Neuronal stem cell (in vitro differentiated cells): ENCODE data around the gene ARHGAP9.

Source experiments
- DNase-seq: peaks from one replicate; pipeline ENCODE4 v3.0.0-alpha.2; 2013; ENCODE audit warnings: low spot score
- H2AFZ ChIP-seq: one replicate; pipeline ENCODE4 v1.6.1; 2013; ENCODE audit warnings: mild to moderate bottlenecking, low read length, inconsistent platforms
- H2AK5ac ChIP-seq: 2 replicates; pipeline ENCODE4 v1.6.1; 2013; ENCODE audit warnings: low read depth, mild to moderate bottlenecking, inconsistent platforms, low read length, moderate library complexity, mixed read lengths
- H2BK120ac ChIP-seq: 2 replicates; pipeline ENCODE4 v1.6.1; 2013; ENCODE audit warnings: low read depth, mild to moderate bottlenecking, inconsistent platforms, low read length, moderate library complexity, mixed read lengths
- H2BK12ac ChIP-seq: one replicate; pipeline ENCODE4 v1.6.1; 2013; ENCODE audit warnings: low read length, inconsistent platforms
- H2BK15ac ChIP-seq: 2 replicates; pipeline ENCODE4 v1.6.1; 2013; ENCODE audit warnings: mild to moderate bottlenecking, low read length, inconsistent platforms, mixed read lengths
- H2BK5ac ChIP-seq: one replicate; pipeline ENCODE4 v1.6.1; 2013; ENCODE audit warnings: inconsistent platforms, mild to moderate bottlenecking, low read length, moderate library complexity
- H3K14ac ChIP-seq: one replicate; pipeline ENCODE4 v1.6.1; 2013; ENCODE audit warnings: low read length, inconsistent platforms
- H3K18ac ChIP-seq: 2 replicates; pipeline ENCODE4 v1.6.1; 2013; ENCODE audit warnings: low read length, inconsistent platforms
- H3K23ac ChIP-seq: 2 replicates; pipeline ENCODE4 v1.6.1; 2013; ENCODE audit warnings: low read depth, mild to moderate bottlenecking, mixed read lengths, low read length, inconsistent platforms; ENCODE audit not compliant: poor library complexity
- H3K27ac ChIP-seq: replicated peaks from 3 replicates; pipeline ENCODE4 v1.5.1; 2013; ENCODE audit warnings: low read length, inconsistent platforms
- H3K27me3 ChIP-seq, 3 experiments: 2 replicates each; pipeline ENCODE4 v1.6.1; 2013; ENCODE audit warnings: low read length in 3 of 3, mild to moderate bottlenecking in 2 of 3, inconsistent platforms in 1 of 3, low read depth in 1 of 3, mixed read lengths in 1 of 3, moderate library complexity in 1 of 3; ENCODE audit not compliant: control insufficient read depth in 3 of 3, insufficient read depth in 3 of 3
- H3K36me3 ChIP-seq, 2 donors: replicated peaks in 1 of 2; 2 replicates each; pipeline ENCODE4 v1.6.1; 2013; ENCODE audit warnings: low read length in 2 of 2; ENCODE audit not compliant: control insufficient read depth in 2 of 2, insufficient read depth in 2 of 2
- H3K4ac ChIP-seq: 2 replicates; pipeline ENCODE4 v1.6.1; 2013; ENCODE audit warnings: inconsistent platforms, mild to moderate bottlenecking, low read length, moderate library complexity
- H3K4me1 ChIP-seq, 2 donors: 1 replicate in 1 of 2; 2 replicates in 1 of 2; pipeline ENCODE4 v1.6.1; 2013; ENCODE audit warnings: low read length in 2 of 2, low read depth in 1 of 2; ENCODE audit not compliant: control insufficient read depth in 2 of 2, insufficient read depth in 1 of 2
- H3K4me2 ChIP-seq: one replicate; pipeline ENCODE4 v1.6.1; 2013; ENCODE audit warnings: mild to moderate bottlenecking, low read length, inconsistent platforms; ENCODE audit not compliant: insufficient read depth, poor library complexity, severe bottlenecking
- H3K4me3 ChIP-seq, 2 donors: 2 replicates each; pipeline ENCODE4 v1.5.1; 2013; ENCODE audit warnings: low read length in 2 of 2, mild to moderate bottlenecking in 2 of 2, inconsistent platforms in 1 of 2, moderate library complexity in 1 of 2
- H3K79me1 ChIP-seq: one replicate; pipeline ENCODE4 v1.6.1; 2013; ENCODE audit warnings: low read depth, mild to moderate bottlenecking, inconsistent platforms, low read length, moderate library complexity
- H3K9ac ChIP-seq: one replicate; pipeline ENCODE4 v1.6.1; 2013; ENCODE audit warnings: mild to moderate bottlenecking, low read depth, low read length, inconsistent platforms; ENCODE audit not compliant: poor library complexity
- H3K9me3 ChIP-seq, 2 donors: replicated peaks in 1 of 2; 2 replicates each; pipeline versions ENCODE3 to v1.6.1; 2013; ENCODE audit warnings: low read length in 2 of 2, mild to moderate bottlenecking in 2 of 2, inconsistent platforms in 1 of 2, low read depth in 1 of 2, mixed read lengths in 1 of 2, moderate library complexity in 1 of 2; ENCODE audit not compliant: control insufficient read depth in 2 of 2, insufficient read depth in 1 of 2
- H4K8ac ChIP-seq: one replicate; pipeline ENCODE4 v1.6.1; 2013; ENCODE audit warnings: low read depth, mild to moderate bottlenecking, inconsistent platforms, low read length, moderate library complexity
- H4K91ac ChIP-seq: one replicate; pipeline ENCODE4 v1.6.1; 2013; ENCODE audit warnings: low read length, low read depth, mild to moderate bottlenecking, inconsistent platforms; ENCODE audit not compliant: poor library complexity
- WGBS, 2 donors: extraction: QIAGEN DNeasy Blood & Tissue Kit; methylation state at CpG; one replicate each; pipeline ENCODE4 v1.1.7; 2013; ENCODE audit warnings: missing lambda C conversion rate in 2 of 2, mixed read lengths in 1 of 2; ENCODE audit not compliant: insufficient read length in 2 of 2, insufficient replicate concordance in 1 of 2; ENCODE audit errors: extremely low coverage in 2 of 2; 5-methylcytosine and 5-hydroxymethylcytosine counted together

Gene ARHGAP9

DNA sequence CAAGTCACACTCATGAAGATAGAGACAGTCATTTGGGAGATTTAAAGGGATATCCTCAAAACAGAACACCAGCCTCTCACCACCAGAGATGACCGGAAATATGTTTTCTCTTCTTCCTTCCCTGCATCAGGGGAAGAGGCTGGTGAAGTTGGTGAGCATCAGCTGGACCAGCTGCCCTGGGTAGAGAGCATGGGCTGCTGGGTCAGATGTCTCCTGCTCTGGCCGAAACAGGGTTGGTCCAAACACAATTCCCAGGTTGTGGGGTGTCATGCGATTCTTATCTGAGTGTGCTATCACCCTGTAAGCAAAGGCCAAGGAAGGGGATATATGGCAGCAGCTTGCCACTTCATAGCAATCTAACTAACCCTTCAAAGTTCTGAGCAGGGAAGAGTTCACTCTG, 7.3 kb downstream of the ARHGAP9 start:
- Histone ChIP-seq H3K27ac (no peak overlapping the region), H3K4me1 (peaks cover 5 to 15% of the 10 kb centered on the region in 2 donors), H3K4ac (no peak overlapping the region), H3K14ac (no peak overlapping the region), H3K4me3 (no peak overlapping the region), H2BK120ac (no peak overlapping the region), H4K91ac (no peak overlapping the region), H3K27me3 (peaks cover 22 to 50% (median 49%) of the 10 kb centered on the region in 3 experiments), H3K79me1 (no peaks in the 10 kb centered on the region), H2BK15ac (no peak overlapping the region), H2AK5ac (no peak overlapping the region), H3K4me2 (no peak overlapping the region), H4K8ac (no peak overlapping the region), H2AFZ (no peak overlapping the region), H2BK12ac (no peak overlapping the region), H3K36me3 (no peaks in the 10 kb centered on the region), H3K9ac (no peak overlapping the region), H3K23ac (no peak overlapping the region), H3K18ac (no peak overlapping the region), H2BK5ac (no peak overlapping the region), H3K9me3 (peaks cover 4% of the 10 kb centered on the region in 2 donors)
- DNase-seq = no peak
- WGBS, 2 donors = no CpG with 5 or more reads among the region's 3 CpGs

DNA sequence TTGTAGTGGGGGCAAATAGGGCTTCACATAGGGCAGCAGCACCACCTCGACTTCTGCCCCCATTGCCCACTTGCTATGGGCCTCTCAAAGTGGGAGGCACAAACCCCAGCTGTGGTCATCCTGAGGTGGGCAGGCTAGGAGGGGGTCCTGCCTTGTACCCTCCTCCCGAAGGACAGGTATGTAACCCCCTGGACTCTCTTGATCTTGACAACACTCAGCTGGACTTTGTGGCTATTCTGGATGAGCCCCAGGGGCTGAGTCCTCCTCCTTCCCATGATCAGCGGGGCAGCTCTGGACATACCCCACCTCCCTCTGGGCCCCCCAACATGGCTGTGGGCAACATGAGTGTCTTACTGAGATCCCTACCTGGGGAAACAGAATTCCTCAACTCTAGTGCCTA, 8.0 kb downstream of the ARHGAP9 start:
- WGBS, 2 donors = no CpG with 5 or more reads among the region's 3 CpGs
- Histone ChIP-seq H3K23ac (no peak overlapping the region), H3K79me1 (no peaks in the 10 kb centered on the region), H3K4me3 (no peak overlapping the region), H3K9me3 (peaks cover 4% of the 10 kb centered on the region in 2 donors), H2BK120ac (no peak overlapping the region), H3K27me3 (peaks cover 20 to 43% (median 42%) of the 10 kb centered on the region in 3 experiments), H2BK5ac (no peak overlapping the region), H2AFZ (no peak overlapping the region), H3K18ac (no peak overlapping the region), H4K8ac (no peak overlapping the region), H2BK12ac (no peak overlapping the region), H3K36me3 (no peaks in the 10 kb centered on the region), H2BK15ac (no peak overlapping the region), H3K4me2 (no peak overlapping the region), H4K91ac (no peak overlapping the region), H3K4ac (no peak overlapping the region), H3K9ac (no peak overlapping the region), H3K4me1 (peaks cover 5 to 10% of the 10 kb centered on the region in 2 donors), H3K14ac (no peak overlapping the region), H2AK5ac (no peak overlapping the region), H3K27ac (no peak overlapping the region)
- DNase-seq = no peak

GRCh38 chr12:57470970-57471656, 8.6 kb downstream of the ARHGAP9 start:
- no peak overlapping the region for H2BK15ac ChIP-seq
- H3K27me3 ChIP-seq = peaks cover 14 to 37% (median 36%) of the 10 kb centered on the region in 3 experiments
- no peak overlapping the region for H2AFZ ChIP-seq
- no peaks in the 10 kb centered on the region for H3K79me1 ChIP-seq
- H3K9me3 ChIP-seq = peaks cover 2 to 4% of the 10 kb centered on the region in 2 donors
- H2BK12ac ChIP-seq = no peak overlapping the region
- peaks cover 2 to 6% of the 10 kb centered on the region in 2 donors for H3K4me1 ChIP-seq
- H2AK5ac ChIP-seq = no peak overlapping the region
- H3K36me3 ChIP-seq = no peaks in the 10 kb centered on the region
- no peak overlapping the region for H4K91ac ChIP-seq
- H3K4ac ChIP-seq = no peak overlapping the region
- no peak overlapping the region for H2BK5ac ChIP-seq
- no CpG with 5 or more reads among the region's 4 CpGs for WGBS, 2 donors
- H3K4me2 ChIP-seq = no peak overlapping the region
- H3K27ac ChIP-seq = no peak overlapping the region
- H3K23ac ChIP-seq = no peak overlapping the region
- H3K14ac ChIP-seq = no peak overlapping the region
- H3K9ac ChIP-seq = no peak overlapping the region
- H3K4me3 ChIP-seq = no peak overlapping the region
- no peak overlapping the region for H2BK120ac ChIP-seq
- no peak overlapping the region for H3K18ac ChIP-seq
- no peak for DNase-seq
- no peak overlapping the region for H4K8ac ChIP-seq

GRCh38 chr12:57470286-57470969, 9.2 kb downstream of the ARHGAP9 start:
- DNase-seq = no peak
- Histone ChIP-seq H3K4me3 (no peak overlapping the region), H2BK5ac (no peak overlapping the region), H2BK12ac (no peak overlapping the region), H3K4me2 (no peak overlapping the region), H3K79me1 (no peaks in the 10 kb centered on the region), H3K14ac (no peak overlapping the region), H3K27me3 (peaks cover 7 to 31% (median 30%) of the 10 kb centered on the region in 3 experiments), H2AFZ (no peak overlapping the region), H3K9ac (no peak overlapping the region), H2BK15ac (peak overlapping the region; percentile 8), H3K36me3 (no peaks in the 10 kb centered on the region), H3K9me3 (peaks cover 2 to 4% of the 10 kb centered on the region in 2 donors), H3K27ac (no peak overlapping the region), H4K91ac (no peak overlapping the region), H3K18ac (no peak overlapping the region), H4K8ac (no peak overlapping the region), H3K4ac (no peak overlapping the region), H2AK5ac (no peak overlapping the region), H2BK120ac (no peak overlapping the region), H3K4me1 (no peaks in the 10 kb centered on the region), H3K23ac (no peak overlapping the region)
- no CpG with 5 or more reads among the region's 14 CpGs for WGBS, 2 donors
